ENCODE data around the gene KLRC4. TPM values are rescaled to one million over a fixed set of nuclear protein-coding genes. Genes with fewer than 3 reads are reported as not detected.
"Not testable (repeated sequence)": the region's sequence is repeated elsewhere in the genome, so short reads cannot be mapped to it uniquely, and the experiment has no call there.

The KLRC4 gene
- total RNA-seq, 4 donors from 2014 or later: not detected

- TF ChIP-seq POLR2A (IDR thresholded peaks at IDR 0.05) (no peak), CTCF (IDR thresholded peaks at IDR 0.05 in 4 of 5, conservative IDR thresholded peaks at IDR 0.05 in 1 of 5) (no peak)
- Histone ChIP-seq H3K4me3 (no peak overlapping the region), H3K4me1 (no peaks in the 10 kb centered on the region), H3K27ac (no peak overlapping the region), H3K27me3 (no peaks in the 10 kb centered on the region), H3K9me3 (no peaks in the 10 kb centered on the region), H3K36me3 (no peaks in the 10 kb centered on the region)
- in situ Hi-C loops (cut with MboI; ENCODE audit: low sequenced_read_pairs in 4 of 4) (no loop called here), intact Hi-C loops (cut with DNase I; ENCODE audit: low total_unique reads) (no loop called here)
- ATAC-seq: no peak
- no peak for DNase-seq
Observed at GRCh38 chr12:10400829-10401228, 8.7 kb downstream of the KLRC4 start.

- Histone ChIP-seq H3K36me3 (no peaks in the 10 kb centered on the region), H3K9me3 (no peaks in the 10 kb centered on the region), H3K4me1 (no peaks in the 10 kb centered on the region), H3K27me3 (no peaks in the 10 kb centered on the region), H3K4me3 (no peak overlapping the region), H3K27ac (no peak overlapping the region)
- intact Hi-C loops (cut with DNase I; ENCODE audit: low total_unique reads) (no loop called here), in situ Hi-C loops (cut with MboI; ENCODE audit: low sequenced_read_pairs in 4 of 4) (no loop called here)
- ATAC-seq (no peak), DNase-seq (no peak)
- no peak for TF ChIP-seq CTCF (IDR thresholded peaks at IDR 0.05 in 4 of 5, conservative IDR thresholded peaks at IDR 0.05 in 1 of 5)
- TF ChIP-seq POLR2A (IDR thresholded peaks at IDR 0.05): no peak
Observed at GRCh38 chr12:10398168-10398567, 11.4 kb downstream of the KLRC4 start.

GRCh38 chr12:10397296-10397695, 12.3 kb downstream of the KLRC4 start:
- intact Hi-C loops (cut with DNase I; ENCODE audit: low total_unique reads): no loop called here
- no peak for ATAC-seq
- H3K4me1 ChIP-seq: peaks cover 0 to under 1% of the 10 kb centered on the region in 2 donors

GRCh38 chr12:10396176-10396575, 13.4 kb downstream of the KLRC4 start:
- intact Hi-C loops (cut with DNase I; ENCODE audit: low total_unique reads); ATAC-seq; DNase-seq; H3K4me3 ChIP-seq; H3K36me3 ChIP-seq; H3K27me3 ChIP-seq; H3K9me3 ChIP-seq; H3K27ac ChIP-seq; in situ Hi-C loops (cut with MboI; ENCODE audit: low sequenced_read_pairs in 4 of 4); H3K4me1 ChIP-seq: not testable (repeated sequence)

More at GRCh38 chr12:10397296-10397695, 12.3 kb downstream of the KLRC4 start:
- H3K9me3 ChIP-seq: no peaks in the 10 kb centered on the region
- H3K27me3 ChIP-seq: no peaks in the 10 kb centered on the region
- no peaks in the 10 kb centered on the region for H3K36me3 ChIP-seq
- no peak overlapping the region for H3K27ac ChIP-seq
- in situ Hi-C loops (cut with MboI; ENCODE audit: low sequenced_read_pairs in 4 of 4): no loop called here
- DNase-seq: no peak
- no peak overlapping the region for H3K4me3 ChIP-seq
- TF ChIP-seq CTCF (IDR thresholded peaks at IDR 0.05 in 4 of 5, conservative IDR thresholded peaks at IDR 0.05 in 1 of 5) (no peak), POLR2A (IDR thresholded peaks at IDR 0.05) (no peak)

GRCh38 chr12:10395390-10395998, 14.1 kb downstream of the KLRC4 start:
- no peaks in the 10 kb centered on the region for H3K36me3 ChIP-seq
- no peaks in the 10 kb centered on the region for H3K27me3 ChIP-seq
- H3K4me1 ChIP-seq: peaks cover 0 to 6% of the 10 kb centered on the region in 2 donors
- H3K27ac ChIP-seq: peak overlapping the region in 2 of 4 donors; percentile 22 to 54
- TF ChIP-seq CTCF (IDR thresholded peaks at IDR 0.05 in 4 of 5, conservative IDR thresholded peaks at IDR 0.05 in 1 of 5) (no peak), POLR2A (IDR thresholded peaks at IDR 0.05) (no peak)
- H3K4me3 ChIP-seq: no peak overlapping the region
- peak; percentile 52 to 71 for ATAC-seq
- peak; percentile 15 to 27 for DNase-seq
- in situ Hi-C loops (cut with MboI; ENCODE audit: low sequenced_read_pairs in 4 of 4) (no loop called here), intact Hi-C loops (cut with DNase I; ENCODE audit: low total_unique reads) (no loop called here)
- H3K9me3 ChIP-seq: no peaks in the 10 kb centered on the region

- intact Hi-C loops (cut with DNase I; ENCODE audit: low total_unique reads); in situ Hi-C loops (cut with MboI; ENCODE audit: low sequenced_read_pairs in 4 of 4); H3K27me3 ChIP-seq; DNase-seq; ATAC-seq; H3K4me3 ChIP-seq; H3K9me3 ChIP-seq; H3K27ac ChIP-seq; H3K36me3 ChIP-seq; H3K4me1 ChIP-seq: not testable (repeated sequence)
Observed at GRCh38 chr12:10394531-10395152, 14.9 kb downstream of the KLRC4 start.
